HG03060 (cell line): ENCODE results near the gene WASHC4.
A peak's percentile ranks its signal among the peaks of the same experiment; 100 is the strongest.

ENCODE experiments used
- ATAC-seq: cut with Tn5 transposase; IDR thresholded peaks from one replicate; pipeline ENCODE4 v1.9.1; 2021; ENCODE audit warnings: low read depth, moderate number of reproducible peaks; ENCODE audit not compliant: unreplicated experiment

Gene WASHC4, protein sequence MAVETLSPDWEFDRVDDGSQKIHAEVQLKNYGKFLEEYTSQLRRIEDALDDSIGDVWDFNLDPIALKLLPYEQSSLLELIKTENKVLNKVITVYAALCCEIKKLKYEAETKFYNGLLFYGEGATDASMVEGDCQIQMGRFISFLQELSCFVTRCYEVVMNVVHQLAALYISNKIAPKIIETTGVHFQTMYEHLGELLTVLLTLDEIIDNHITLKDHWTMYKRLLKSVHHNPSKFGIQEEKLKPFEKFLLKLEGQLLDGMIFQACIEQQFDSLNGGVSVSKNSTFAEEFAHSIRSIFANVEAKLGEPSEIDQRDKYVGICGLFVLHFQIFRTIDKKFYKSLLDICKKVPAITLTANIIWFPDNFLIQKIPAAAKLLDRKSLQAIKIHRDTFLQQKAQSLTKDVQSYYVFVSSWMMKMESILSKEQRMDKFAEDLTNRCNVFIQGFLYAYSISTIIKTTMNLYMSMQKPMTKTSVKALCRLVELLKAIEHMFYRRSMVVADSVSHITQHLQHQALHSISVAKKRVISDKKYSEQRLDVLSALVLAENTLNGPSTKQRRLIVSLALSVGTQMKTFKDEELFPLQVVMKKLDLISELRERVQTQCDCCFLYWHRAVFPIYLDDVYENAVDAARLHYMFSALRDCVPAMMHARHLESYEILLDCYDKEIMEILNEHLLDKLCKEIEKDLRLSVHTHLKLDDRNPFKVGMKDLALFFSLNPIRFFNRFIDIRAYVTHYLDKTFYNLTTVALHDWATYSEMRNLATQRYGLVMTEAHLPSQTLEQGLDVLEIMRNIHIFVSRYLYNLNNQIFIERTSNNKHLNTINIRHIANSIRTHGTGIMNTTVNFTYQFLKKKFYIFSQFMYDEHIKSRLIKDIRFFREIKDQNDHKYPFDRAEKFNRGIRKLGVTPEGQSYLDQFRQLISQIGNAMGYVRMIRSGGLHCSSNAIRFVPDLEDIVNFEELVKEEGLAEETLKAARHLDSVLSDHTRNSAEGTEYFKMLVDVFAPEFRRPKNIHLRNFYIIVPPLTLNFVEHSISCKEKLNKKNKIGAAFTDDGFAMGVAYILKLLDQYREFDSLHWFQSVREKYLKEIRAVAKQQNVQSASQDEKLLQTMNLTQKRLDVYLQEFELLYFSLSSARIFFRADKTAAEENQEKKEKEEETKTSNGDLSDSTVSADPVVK

GRCh38 chr12:105107494-105108371 is at the start of gene WASHC4:
Gene WASHC4 (plus strand): TSS chr12:105107731. CDS start chr12:105107801, 70 bp downstream.
- ATAC-seq = peak; percentile 60

- ATAC-seq = no peak
These were observed 46.7 kb upstream of the WASHC4 start for GRCh38 chr12:105060715-105061378.

DNA sequence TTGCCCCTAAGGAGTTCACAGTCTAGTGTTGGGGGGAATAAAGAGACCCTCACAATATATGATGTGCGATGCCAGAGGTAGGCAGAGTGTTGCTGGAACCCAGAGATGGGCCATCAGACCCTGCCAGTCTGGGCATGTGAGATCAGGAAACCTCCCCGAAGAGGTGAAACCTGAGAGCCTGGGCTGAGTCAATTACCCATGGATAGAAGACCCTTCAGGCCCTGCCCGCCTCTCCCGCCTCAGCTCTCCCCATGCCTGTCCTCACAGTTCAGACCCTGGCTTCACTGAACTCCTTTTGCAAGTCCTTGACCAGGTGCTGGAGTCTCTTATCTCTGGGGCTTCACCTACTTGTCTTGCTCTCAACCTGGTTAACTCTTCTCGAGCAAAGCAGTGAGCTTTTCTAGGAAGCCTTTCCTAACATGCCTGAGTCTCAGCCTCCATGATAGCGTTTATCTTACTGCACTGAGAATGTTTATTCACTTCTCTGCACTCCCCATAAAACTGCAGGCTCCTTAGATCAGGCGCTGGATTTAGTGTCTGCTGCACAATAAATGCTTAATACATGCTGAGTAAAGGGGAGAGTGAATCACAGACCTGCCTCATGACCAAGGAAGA is 42.9 kb upstream of the WASHC4 start:
- no peak for ATAC-seq

DNA sequence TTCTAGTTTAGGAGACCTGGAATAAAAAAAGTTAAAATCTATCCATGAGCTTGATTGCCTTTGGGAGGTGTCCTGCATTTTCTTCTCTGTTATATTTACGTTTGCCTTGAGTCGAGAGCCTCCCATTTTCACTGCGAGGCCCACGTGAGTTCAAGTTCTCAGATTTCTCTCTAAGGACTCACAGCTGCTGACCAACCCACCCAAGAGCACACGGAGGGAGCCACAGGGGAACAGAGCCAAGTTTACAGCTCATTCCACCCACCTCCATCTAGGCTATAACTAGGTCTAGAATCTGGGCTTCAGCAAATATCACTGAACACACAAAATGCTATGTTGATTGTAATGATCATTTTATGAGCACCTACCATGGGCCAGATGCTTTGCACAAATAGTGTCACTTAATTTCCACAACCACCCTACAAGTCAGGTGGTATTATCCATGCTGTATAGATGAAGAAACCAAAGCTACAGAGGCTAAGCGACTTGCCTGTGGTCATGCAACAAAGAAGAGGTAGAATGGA is 40.0 kb upstream of the WASHC4 start:
- no peak for ATAC-seq

GRCh38 chr12:105069936-105070702 is 37.4 kb upstream of the WASHC4 start:
- ATAC-seq = no peak

GRCh38 chr12:105071981-105072380 is 35.5 kb upstream of the WASHC4 start:
- no peak for ATAC-seq

GRCh38 chr12:105072888-105073488 is 34.5 kb upstream of the WASHC4 start:
- ATAC-seq = no peak

DNA sequence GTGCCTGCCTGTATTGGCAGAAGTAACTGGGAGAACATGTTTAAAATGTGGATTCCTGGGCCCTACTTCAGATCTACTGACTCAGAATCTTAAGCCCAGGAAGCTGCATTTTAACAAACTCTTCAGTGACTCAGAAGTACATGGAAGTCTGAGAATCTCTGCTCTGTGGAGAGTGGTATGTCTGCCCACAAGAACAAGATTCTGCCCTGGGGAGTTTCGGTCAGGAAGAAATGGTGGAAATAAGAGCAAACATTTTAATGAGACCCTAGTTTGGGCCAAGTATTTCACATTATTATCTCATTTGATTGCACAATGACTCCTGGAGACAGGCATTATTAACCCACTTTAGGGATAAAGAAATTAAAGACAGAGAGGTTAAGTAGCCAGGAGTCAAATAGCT is 31.4 kb upstream of the WASHC4 start:
- ATAC-seq = no peak

DNA sequence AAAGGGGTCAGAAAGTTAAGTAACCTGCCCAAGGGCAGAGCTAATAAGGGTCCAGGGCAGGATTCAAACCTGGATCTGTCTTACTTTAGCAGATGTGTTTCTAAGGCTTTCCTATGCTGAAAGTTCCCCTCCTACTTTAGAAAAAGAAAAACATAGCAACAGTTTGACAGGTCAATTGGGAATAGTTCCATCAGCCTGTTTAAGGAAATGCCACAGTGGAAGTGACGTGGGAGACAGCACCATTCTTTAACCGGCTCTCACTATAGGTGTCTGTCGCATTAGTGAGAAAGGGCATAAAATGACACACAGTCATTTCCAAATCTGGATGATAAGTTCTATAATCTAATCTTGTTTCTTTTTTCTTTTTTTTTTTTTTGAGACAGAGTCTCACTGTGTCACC is 30.6 kb upstream of the WASHC4 start:
- ATAC-seq = no peak

DNA sequence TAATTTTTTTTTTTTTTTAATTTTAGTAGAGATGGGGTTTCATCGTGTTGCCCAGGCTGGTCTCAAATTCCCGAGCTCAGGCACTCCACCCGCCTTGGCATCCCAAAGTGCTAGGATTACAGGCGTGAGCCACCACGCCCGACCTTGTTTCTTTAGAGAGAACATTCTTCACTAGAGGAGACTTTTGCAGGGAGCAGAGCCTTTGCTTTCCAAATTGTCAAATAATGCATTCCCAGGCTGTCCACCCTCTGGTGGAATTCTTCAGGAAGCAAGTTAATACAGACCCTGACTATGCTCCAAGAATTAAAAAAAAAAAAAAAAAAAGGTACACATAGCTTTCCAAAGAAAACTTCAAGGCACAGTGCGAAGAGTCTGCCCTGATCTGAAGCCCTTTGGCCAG is 30.1 kb upstream of the WASHC4 start:
- ATAC-seq = no peak

DNA sequence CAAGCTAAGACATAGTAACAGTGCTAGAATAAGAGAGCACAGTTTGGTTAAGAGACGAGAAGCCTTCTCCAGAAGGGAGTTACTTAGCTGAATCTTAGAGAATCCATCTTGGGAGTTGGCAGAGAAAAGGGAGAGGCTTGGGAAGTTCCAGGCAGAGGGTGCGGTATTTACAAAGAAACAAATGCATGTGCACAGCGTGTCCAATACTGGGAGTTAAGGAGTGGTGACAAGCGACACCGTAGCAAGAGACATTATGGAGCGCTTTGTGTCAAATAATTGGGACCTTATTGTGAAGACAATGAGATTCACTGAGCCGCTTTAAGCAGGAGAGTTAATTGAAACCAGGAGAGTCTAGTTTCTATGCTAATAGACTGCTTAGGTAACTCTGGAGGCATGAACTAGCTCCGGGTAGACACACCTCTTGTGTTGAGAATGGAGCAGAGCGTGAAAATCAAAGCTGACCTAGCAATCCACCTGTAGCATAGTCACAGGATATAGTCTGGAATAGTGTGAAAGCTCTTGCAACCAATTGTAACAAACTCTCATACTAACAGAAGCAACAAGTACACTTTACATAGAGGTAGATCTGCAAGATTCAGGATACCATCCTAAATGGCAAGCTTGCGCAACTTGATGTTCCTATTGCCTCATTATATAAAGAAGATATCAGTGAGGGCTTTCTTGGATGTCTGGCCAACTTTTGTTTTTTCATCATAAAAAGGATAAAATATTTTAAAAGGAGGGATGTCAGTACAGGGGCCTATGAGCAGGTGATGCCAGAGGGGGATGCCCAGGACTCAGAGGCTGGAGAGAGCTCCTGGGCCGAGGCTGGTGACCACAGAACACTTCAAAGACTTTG is 28.6 kb upstream of the WASHC4 start:
- no peak for ATAC-seq

DNA sequence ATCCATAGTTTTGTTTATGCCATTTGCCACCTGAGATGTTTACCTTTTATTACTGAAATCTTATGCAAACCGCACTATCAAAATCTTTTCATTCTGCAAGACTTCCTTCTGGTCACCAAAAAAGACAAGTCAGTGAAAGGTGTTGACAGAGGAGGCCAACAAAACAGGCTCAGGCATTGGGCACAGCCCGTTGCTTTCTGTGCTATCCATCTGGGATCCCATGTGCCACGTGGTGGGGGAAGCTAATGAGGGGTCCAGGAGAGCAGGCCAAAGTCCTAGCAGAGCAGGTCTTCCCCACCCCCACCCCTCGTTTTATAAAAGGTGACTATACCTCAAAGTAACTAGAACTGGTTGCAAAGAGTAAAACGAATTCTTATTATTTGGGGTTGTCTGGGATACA is 24.5 kb upstream of the WASHC4 start:
- no peak for ATAC-seq

- no peak for ATAC-seq
These were observed 23.9 kb upstream of the WASHC4 start for GRCh38 chr12:105083551-105084105.

DNA sequence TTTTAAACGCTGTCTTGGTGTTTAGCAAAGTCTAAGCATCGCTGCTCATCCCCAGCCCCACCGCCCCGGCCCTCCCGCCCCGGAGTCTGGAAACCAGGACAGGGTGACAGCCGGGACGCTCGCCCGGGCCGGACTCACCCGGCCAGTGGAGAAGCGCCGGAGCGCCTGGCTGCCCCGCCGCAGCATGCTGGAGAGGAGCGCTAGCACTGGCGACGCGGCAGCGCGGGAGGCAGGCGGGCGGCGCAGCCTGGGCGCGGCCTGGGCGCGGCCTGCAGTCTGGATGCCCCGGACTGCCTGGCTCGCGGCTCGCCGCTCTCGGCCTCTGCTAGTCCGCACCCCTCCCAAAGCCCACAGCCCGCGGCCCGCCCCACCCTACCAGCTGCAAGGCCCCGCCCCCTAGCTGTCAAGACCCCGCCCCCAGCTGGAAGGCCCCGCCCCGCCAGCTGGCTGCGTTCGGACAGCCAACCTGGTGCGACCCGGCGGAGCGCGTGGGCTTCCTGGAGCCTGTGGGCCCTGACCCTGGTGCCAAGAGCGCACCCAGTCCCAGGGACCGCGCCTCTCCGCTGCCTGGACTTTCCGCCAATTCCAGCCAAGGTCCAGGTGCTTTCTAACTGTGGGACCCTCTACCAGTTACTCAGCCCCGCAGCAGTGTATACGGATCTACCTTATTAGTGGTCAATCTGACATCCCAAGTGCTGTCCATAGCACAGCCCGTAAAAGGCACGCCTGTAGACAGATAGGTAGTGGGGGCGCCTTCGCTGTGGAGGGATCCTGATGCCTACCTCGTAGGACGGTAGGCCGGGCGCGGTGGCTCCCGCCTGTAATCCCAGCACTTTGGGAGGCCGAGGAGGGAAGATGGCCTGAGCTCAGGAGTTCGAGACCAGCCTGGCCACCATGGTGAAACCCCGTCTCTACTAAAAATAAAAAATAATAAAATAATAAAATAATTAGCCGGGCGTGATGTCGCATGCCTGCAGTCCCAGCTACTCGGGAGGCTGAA is 23.0 kb upstream of the WASHC4 start, which contains the start of gene ALDH1L2:
Gene ALDH1L2 (minus strand): TSS at position 208 of the 1,000 bp plus-strand sequence. CDS start 22 bp downstream, at position 186.
- ATAC-seq = no peak

GRCh38 chr12:105085501-105085900 is 22.0 kb upstream of the WASHC4 start:
- ATAC-seq = no peak
